Subcutaneous adipose tissue (tissue), 4 donors: Measurements from ENCODE around the gene CD84. TPM values are rescaled to one million over a fixed set of nuclear protein-coding genes. Genes with fewer than 3 reads are reported as not detected.

Experiments used
- CTCF ChIP-seq: fragments of 450-650 bp; IDR thresholded peaks from one replicate; pipeline ENCODE4 v1.5.1; 2016; ENCODE audit warnings: low read depth, mild to moderate bottlenecking, control low read depth, antibody characterized with exemption, moderate library complexity
- total RNA-seq, 4 donors: library from RNA; depleted of rRNA; stranded (reverse); fragments of >200 nt; gene quantifications; one replicate each; pipeline ENCODE4 v1.1.0, GENCODE V29; 2016

The CD84 gene
- total RNA-seq, 4 donors from 2014 or later, result 9.4 to 67.0 (median 25.7) TPM

GRCh38 chr1:160597705-160598104 lies 18.4 kb upstream of the CD84 start:
- TF ChIP-seq CTCF, result no peak

- TF ChIP-seq CTCF, result no peak
Observed at GRCh38 chr1:160597051-160597450, 17.8 kb upstream of the CD84 start.

GRCh38 chr1:160590488-160590887 lies 11.2 kb upstream of the CD84 start:
- TF ChIP-seq CTCF, result no peak

GRCh38 chr1:160588468-160588867 lies 9.2 kb upstream of the CD84 start:
- TF ChIP-seq CTCF, result no peak

- TF ChIP-seq CTCF, result no peak
Observed at GRCh38 chr1:160584784-160585183, 5.5 kb upstream of the CD84 start.

- no peak for TF ChIP-seq CTCF
Observed at GRCh38 chr1:160581961-160582360, 2.7 kb upstream of the CD84 start.

- TF ChIP-seq CTCF, result no peak
Observed at GRCh38 chr1:160580221-160580812, 1.0 kb upstream of the CD84 start.
